ENCODE results near the gene HNRNPLL.

GRCh38 chr2:38629684-38630083, 27.0 kb upstream of the HNRNPLL start:
- TF ChIP-seq CTCF (IDR thresholded peaks at IDR 0.05) (no peak), POLR2A (IDR thresholded peaks at IDR 0.05) (no peak)

All from testis (tissue), 2 donors.